ENCODE measurements around the gene ACYP2. TPM values are rescaled to one million over a fixed set of nuclear protein-coding genes. Genes with fewer than 3 reads are reported as not detected.

The ACYP2 gene
- total RNA-seq, 1 donor, result 9.0 TPM

DNA sequence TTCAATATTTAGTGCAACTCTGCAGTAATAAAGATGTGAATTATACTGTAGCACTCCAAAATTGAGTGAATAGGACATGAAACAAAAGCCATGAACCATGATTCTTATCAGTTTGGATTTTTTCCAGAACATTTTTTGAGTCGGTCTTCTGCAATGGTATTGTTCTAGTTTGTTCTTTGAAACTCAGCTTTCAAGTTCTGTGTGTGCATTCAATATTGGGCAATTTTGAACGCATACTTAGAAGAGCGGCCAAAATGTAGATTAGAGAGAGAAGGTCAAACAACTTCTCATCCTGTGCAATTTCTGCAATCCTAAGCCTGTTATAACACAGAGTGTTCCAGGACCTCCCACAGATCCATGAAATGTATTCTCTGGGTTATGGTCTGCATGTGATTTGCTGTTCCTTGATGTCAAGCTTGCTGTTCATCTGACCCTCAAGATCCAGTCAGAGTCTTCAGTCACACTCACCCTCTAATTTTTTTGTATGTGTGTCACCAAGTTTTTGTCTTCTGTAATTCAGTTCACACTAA, 92.3 kb downstream of the ACYP2 start:
- H3K27me3 ChIP-seq (ENCODE audit: insufficient read depth, low read length), result no peaks in the 10 kb centered on the region
- H3K79me2 ChIP-seq (ENCODE audit: insufficient read depth, low read length), result no peaks in the 10 kb centered on the region
- peaks cover 45% of the 10 kb centered on the region for H3K4me1 ChIP-seq (ENCODE audit: insufficient read depth, low read length)
- no peaks in the 10 kb centered on the region for H3K36me3 ChIP-seq (ENCODE audit: insufficient read depth, low read length)
- TF ChIP-seq, protein P1, sequence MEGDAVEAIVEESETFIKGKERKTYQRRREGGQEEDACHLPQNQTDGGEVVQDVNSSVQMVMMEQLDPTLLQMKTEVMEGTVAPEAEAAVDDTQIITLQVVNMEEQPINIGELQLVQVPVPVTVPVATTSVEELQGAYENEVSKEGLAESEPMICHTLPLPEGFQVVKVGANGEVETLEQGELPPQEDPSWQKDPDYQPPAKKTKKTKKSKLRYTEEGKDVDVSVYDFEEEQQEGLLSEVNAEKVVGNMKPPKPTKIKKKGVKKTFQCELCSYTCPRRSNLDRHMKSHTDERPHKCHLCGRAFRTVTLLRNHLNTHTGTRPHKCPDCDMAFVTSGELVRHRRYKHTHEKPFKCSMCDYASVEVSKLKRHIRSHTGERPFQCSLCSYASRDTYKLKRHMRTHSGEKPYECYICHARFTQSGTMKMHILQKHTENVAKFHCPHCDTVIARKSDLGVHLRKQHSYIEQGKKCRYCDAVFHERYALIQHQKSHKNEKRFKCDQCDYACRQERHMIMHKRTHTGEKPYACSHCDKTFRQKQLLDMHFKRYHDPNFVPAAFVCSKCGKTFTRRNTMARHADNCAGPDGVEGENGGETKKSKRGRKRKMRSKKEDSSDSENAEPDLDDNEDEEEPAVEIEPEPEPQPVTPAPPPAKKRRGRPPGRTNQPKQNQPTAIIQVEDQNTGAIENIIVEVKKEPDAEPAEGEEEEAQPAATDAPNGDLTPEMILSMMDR (IDR thresholded peaks at IDR 0.05; ENCODE audit: extremely low read depth, low read depth, low read length), result no peak
- H4K20me1 ChIP-seq (ENCODE audit: insufficient read depth, low read length), result no peaks in the 10 kb centered on the region
- peak overlapping the region; percentile 43 for H2AFZ ChIP-seq (ENCODE audit: low read length)
- H3K27ac ChIP-seq (ENCODE audit: low read depth, low read length), result peak overlapping the region; percentile 73
- peak overlapping the region; percentile 47 for H3K4me2 ChIP-seq (ENCODE audit: insufficient read depth, low read length)
- H3K9me3 ChIP-seq (ENCODE audit: low read depth, low read length), result no peaks in the 10 kb centered on the region
- H3K4me3 ChIP-seq (ENCODE audit: insufficient read depth, low read length), result no peak overlapping the region
- no peak for DNase-seq (ENCODE audit: insufficient read length, low spot score, missing footprints)

DNA sequence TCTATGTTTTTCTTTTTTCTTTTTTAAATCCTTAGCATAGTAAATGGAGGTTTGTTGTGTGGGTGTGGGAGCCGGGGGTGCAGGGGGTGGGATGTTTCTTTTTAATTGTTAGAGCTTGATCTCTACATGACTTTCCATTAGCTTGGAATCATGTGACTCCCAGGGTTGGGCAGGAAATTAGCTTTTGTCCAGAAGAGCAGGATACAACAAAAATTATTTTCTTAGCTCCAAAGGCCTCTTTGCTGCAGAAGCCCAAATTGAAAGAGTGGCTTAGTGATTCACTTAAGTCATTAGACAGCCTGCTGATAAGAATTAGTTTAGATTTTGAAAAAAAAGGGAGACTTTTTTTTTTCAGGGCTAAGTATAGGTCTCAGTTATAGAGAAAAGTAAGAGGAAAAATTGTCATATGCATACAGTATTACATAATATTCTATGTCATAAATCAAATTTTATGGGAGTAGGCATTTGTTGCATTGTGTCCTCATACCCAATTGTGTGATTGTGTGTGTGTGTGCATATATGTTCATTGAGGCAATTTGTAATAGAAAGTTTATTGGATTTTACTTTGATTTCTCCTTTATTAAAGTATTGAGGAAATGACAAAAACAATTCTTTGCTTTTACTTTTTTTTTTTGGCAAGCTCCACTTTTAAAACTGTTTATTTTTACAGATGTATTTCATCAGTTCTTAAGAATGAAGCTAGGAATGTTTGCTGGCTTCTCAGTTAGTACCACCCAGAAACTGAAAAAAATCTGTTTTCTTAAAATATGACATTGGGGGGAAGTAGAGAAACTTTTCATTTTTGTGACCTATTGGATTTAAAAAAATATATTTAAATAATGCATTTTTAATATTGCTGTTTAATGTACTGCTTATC, 93.2 kb downstream of the ACYP2 start:
- peak overlapping the region; percentile 47 for H3K4me2 ChIP-seq (ENCODE audit: insufficient read depth, low read length)
- peaks cover 45% of the 10 kb centered on the region for H3K4me1 ChIP-seq (ENCODE audit: insufficient read depth, low read length)
- no peak for DNase-seq (ENCODE audit: insufficient read length, low spot score, missing footprints)
- no peaks in the 10 kb centered on the region for H4K20me1 ChIP-seq (ENCODE audit: insufficient read depth, low read length)
- no peak overlapping the region for H2AFZ ChIP-seq (ENCODE audit: low read length)
- H3K36me3 ChIP-seq (ENCODE audit: insufficient read depth, low read length), result no peaks in the 10 kb centered on the region
- H3K9me3 ChIP-seq (ENCODE audit: low read depth, low read length), result no peaks in the 10 kb centered on the region
- TF ChIP-seq, protein P1 (IDR thresholded peaks at IDR 0.05; ENCODE audit: extremely low read depth, low read depth, low read length), result no peak
- H3K4me3 ChIP-seq (ENCODE audit: insufficient read depth, low read length), result no peak overlapping the region
- H3K27me3 ChIP-seq (ENCODE audit: insufficient read depth, low read length), result no peaks in the 10 kb centered on the region
- H3K27ac ChIP-seq (ENCODE audit: low read depth, low read length), result peak overlapping the region; percentile 73
- no peaks in the 10 kb centered on the region for H3K79me2 ChIP-seq (ENCODE audit: insufficient read depth, low read length)

DNA sequence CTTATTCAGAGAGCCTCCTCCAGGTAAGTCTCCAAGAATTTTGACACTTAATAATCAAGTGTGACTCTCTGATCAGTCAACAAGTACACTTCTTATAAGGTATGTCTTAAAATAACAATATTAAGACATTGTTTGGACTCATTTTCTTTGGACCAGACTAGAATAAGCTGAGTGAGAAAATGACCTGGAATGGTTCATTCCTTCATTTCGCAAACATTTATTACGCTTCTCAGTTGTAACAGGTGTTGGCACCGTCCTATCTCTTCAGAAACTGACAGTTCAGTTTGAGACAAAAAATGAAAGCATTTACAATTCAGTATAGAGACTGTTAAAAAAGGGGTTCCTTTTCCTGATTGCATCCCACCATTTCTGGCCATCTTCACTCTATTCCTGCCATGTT, 94.0 kb downstream of the ACYP2 start:
- no peaks in the 10 kb centered on the region for H3K79me2 ChIP-seq (ENCODE audit: insufficient read depth, low read length)
- peak overlapping the region; percentile 47 for H3K4me2 ChIP-seq (ENCODE audit: insufficient read depth, low read length)
- peaks cover 41% of the 10 kb centered on the region for H3K4me1 ChIP-seq (ENCODE audit: insufficient read depth, low read length)
- TF ChIP-seq, protein P1 (IDR thresholded peaks at IDR 0.05; ENCODE audit: extremely low read depth, low read depth, low read length), result no peak
- H2AFZ ChIP-seq (ENCODE audit: low read length), result no peak overlapping the region
- H3K4me3 ChIP-seq (ENCODE audit: insufficient read depth, low read length), result no peak overlapping the region
- H3K27me3 ChIP-seq (ENCODE audit: insufficient read depth, low read length), result no peaks in the 10 kb centered on the region
- no peaks in the 10 kb centered on the region for H3K36me3 ChIP-seq (ENCODE audit: insufficient read depth, low read length)
- no peaks in the 10 kb centered on the region for H3K9me3 ChIP-seq (ENCODE audit: low read depth, low read length)
- H3K27ac ChIP-seq (ENCODE audit: low read depth, low read length), result peak overlapping the region; percentile 73
- H4K20me1 ChIP-seq (ENCODE audit: insufficient read depth, low read length), result no peaks in the 10 kb centered on the region
- DNase-seq (ENCODE audit: insufficient read length, low spot score, missing footprints), result no peak

DNA sequence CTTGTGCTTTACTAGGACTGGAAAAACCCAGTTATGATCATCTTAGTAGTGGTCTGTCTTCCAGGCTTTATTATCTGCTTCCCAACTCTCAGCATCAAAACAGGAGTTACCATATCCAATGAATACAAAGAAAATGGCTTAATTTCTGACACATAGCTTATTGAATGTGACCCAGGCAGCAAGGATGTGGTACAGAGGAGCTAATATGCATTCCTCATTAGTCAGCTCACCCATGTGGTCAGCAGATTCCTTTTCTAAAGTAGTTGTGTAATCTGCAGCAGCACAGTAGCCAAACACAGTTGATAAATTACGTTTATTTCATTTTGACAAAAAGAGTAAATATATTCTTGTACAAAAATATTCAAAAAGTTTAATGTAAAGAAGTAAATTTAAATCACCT, 97.0 kb downstream of the ACYP2 start:
- H3K27ac ChIP-seq (ENCODE audit: low read depth, low read length), result peak overlapping the region; percentile 43
- H3K36me3 ChIP-seq (ENCODE audit: insufficient read depth, low read length), result no peaks in the 10 kb centered on the region
- TF ChIP-seq, protein P1 (IDR thresholded peaks at IDR 0.05; ENCODE audit: extremely low read depth, low read depth, low read length), result no peak
- H3K4me3 ChIP-seq (ENCODE audit: insufficient read depth, low read length), result no peak overlapping the region
- H3K9me3 ChIP-seq (ENCODE audit: low read depth, low read length), result no peaks in the 10 kb centered on the region
- no peaks in the 10 kb centered on the region for H3K27me3 ChIP-seq (ENCODE audit: insufficient read depth, low read length)
- peak; percentile 55 for DNase-seq (ENCODE audit: insufficient read length, low spot score, missing footprints)
- H3K4me1 ChIP-seq (ENCODE audit: insufficient read depth, low read length), result peaks cover 32% of the 10 kb centered on the region
- H4K20me1 ChIP-seq (ENCODE audit: insufficient read depth, low read length), result no peaks in the 10 kb centered on the region
- H3K4me2 ChIP-seq (ENCODE audit: insufficient read depth, low read length), result peak overlapping the region; percentile 3
- no peaks in the 10 kb centered on the region for H3K79me2 ChIP-seq (ENCODE audit: insufficient read depth, low read length)
- no peak overlapping the region for H2AFZ ChIP-seq (ENCODE audit: low read length)
